Mesenchymal stem cell (in vitro differentiated cells and primary cell): ENCODE measurements around the gene ST8SIA1.

Source experiments
- DNase-seq: peaks from one replicate; pipeline ENCODE4 v3.0.0-alpha.2; 2013
- H2AFZ ChIP-seq: one replicate; pipeline ENCODE4 v1.6.1; 2013; ENCODE audit warnings: low read depth, mild to moderate bottlenecking, control low read depth, inconsistent platforms, low read length, moderate library complexity
- H2AK5ac ChIP-seq: 2 replicates; pipeline ENCODE4 v1.6.1; 2013; ENCODE audit warnings: low read length, moderate library complexity, mild to moderate bottlenecking, inconsistent platforms; ENCODE audit not compliant: severe bottlenecking
- H2BK120ac ChIP-seq: one replicate; pipeline ENCODE4 v1.6.1; 2013; ENCODE audit warnings: low read depth, mild to moderate bottlenecking, inconsistent platforms, low read length, moderate library complexity
- H2BK12ac ChIP-seq, 2 experiments: one replicate each; pipeline ENCODE4 v1.6.1; 2013; ENCODE audit warnings: inconsistent platforms in 2 of 2, low read length in 2 of 2, mild to moderate bottlenecking in 2 of 2, moderate library complexity in 2 of 2, control low read depth in 1 of 2
- H2BK15ac ChIP-seq: one replicate; pipeline ENCODE4 v1.6.1; 2013; ENCODE audit warnings: mild to moderate bottlenecking, low read depth, inconsistent platforms; ENCODE audit not compliant: poor library complexity, severe bottlenecking
- H2BK5ac ChIP-seq: 2 replicates; pipeline ENCODE4 v1.6.1; 2013; ENCODE audit warnings: low read depth, mild to moderate bottlenecking, low read length, control low read depth, inconsistent platforms; ENCODE audit not compliant: poor library complexity, severe bottlenecking
- H3K14ac ChIP-seq, 2 experiments: one replicate each; pipeline ENCODE4 v1.6.1; 2013; ENCODE audit warnings: inconsistent platforms in 2 of 2, low read length in 2 of 2, control low read depth in 1 of 2, mild to moderate bottlenecking in 1 of 2, moderate library complexity in 1 of 2
- H3K18ac ChIP-seq, 2 experiments: one replicate each; pipeline ENCODE4 v1.6.1; 2013; ENCODE audit warnings: inconsistent platforms in 2 of 2, low read length in 2 of 2, control low read depth in 1 of 2, low read depth in 1 of 2, mild to moderate bottlenecking in 1 of 2
- H3K23ac ChIP-seq, 2 experiments: one replicate each; pipeline ENCODE4 v1.6.1; 2013; ENCODE audit warnings: inconsistent platforms in 2 of 2, low read length in 2 of 2, mild to moderate bottlenecking in 2 of 2, moderate library complexity in 2 of 2, control low read depth in 1 of 2
- H3K27ac ChIP-seq: 2 replicates; pipeline ENCODE4 v1.5.1; 2013; ENCODE audit warnings: mild to moderate bottlenecking, moderate library complexity, low read length, control low read depth, inconsistent platforms; ENCODE audit not compliant: poor library complexity, severe bottlenecking
- H3K27me3 ChIP-seq, 2 experiments: 2 replicates each; pipeline versions ENCODE4 v1.6.1 to v1.7.0; 2013; ENCODE audit warnings: low read length in 2 of 2, mild to moderate bottlenecking in 2 of 2, moderate library complexity in 2 of 2, control low read depth in 1 of 2, inconsistent platforms in 1 of 2; ENCODE audit not compliant: control insufficient read depth in 1 of 2, insufficient read depth in 1 of 2
- H3K36me3 ChIP-seq, 2 experiments: 2 replicates each; pipeline versions ENCODE4 v1.6.1 to v1.7.0; 2013; ENCODE audit warnings: low read length in 2 of 2, control low read depth in 1 of 2, inconsistent platforms in 1 of 2, low read depth in 1 of 2, mild to moderate bottlenecking in 1 of 2; ENCODE audit not compliant: insufficient read depth in 2 of 2, control insufficient read depth in 1 of 2
- H3K4ac ChIP-seq, 2 experiments: one replicate each; pipeline ENCODE4 v1.6.1; 2013; ENCODE audit warnings: inconsistent platforms in 2 of 2, low read length in 2 of 2, mild to moderate bottlenecking in 2 of 2, moderate library complexity in 2 of 2, control low read depth in 1 of 2, low read depth in 1 of 2
- H3K4me1 ChIP-seq: 2 replicates; pipeline ENCODE4 v1.6.1; 2013; ENCODE audit warnings: low read depth, low read length, control low read depth; ENCODE audit not compliant: control insufficient read depth, insufficient read depth
- H3K4me2 ChIP-seq: 2 replicates; pipeline ENCODE4 v1.6.1; 2013; ENCODE audit warnings: low read length, mild to moderate bottlenecking, inconsistent platforms; ENCODE audit not compliant: poor library complexity, severe bottlenecking
- H3K4me3 ChIP-seq, 2 experiments: 2 replicates each; pipeline versions ENCODE4 v1.5.1 to v1.7.0; 2013; ENCODE audit warnings: low read length in 2 of 2, mild to moderate bottlenecking in 2 of 2, control low read depth in 1 of 2, low read depth in 1 of 2; ENCODE audit not compliant: insufficient read depth in 1 of 2
- H3K79me1 ChIP-seq: replicated peaks from 2 replicates; pipeline ENCODE4 v1.6.1; 2013; ENCODE audit warnings: mild to moderate bottlenecking, control low read depth, low read length, inconsistent platforms; ENCODE audit not compliant: poor library complexity, severe bottlenecking
- H3K9ac ChIP-seq: 2 replicates; pipeline ENCODE4 v1.7.0; 2013; ENCODE audit warnings: mild to moderate bottlenecking, low read length, moderate library complexity
- H3K9me3 ChIP-seq: 2 replicates; pipeline ENCODE4 v1.7.0; 2013; ENCODE audit warnings: mild to moderate bottlenecking, low read length; ENCODE audit not compliant: control insufficient read depth
- H4K8ac ChIP-seq: one replicate; pipeline ENCODE4 v1.6.1; 2013; ENCODE audit warnings: inconsistent platforms, mild to moderate bottlenecking, low read length, moderate library complexity
- H4K91ac ChIP-seq: one replicate; pipeline ENCODE4 v1.6.1; 2013; ENCODE audit warnings: mild to moderate bottlenecking, low read length, inconsistent platforms
- WGBS: methylation state at CpG from one replicate; pipeline ENCODE4 v1.1.7; 2013; ENCODE audit warnings: mixed read lengths; 5-methylcytosine and 5-hydroxymethylcytosine counted together

The ST8SIA1 gene

DNA sequence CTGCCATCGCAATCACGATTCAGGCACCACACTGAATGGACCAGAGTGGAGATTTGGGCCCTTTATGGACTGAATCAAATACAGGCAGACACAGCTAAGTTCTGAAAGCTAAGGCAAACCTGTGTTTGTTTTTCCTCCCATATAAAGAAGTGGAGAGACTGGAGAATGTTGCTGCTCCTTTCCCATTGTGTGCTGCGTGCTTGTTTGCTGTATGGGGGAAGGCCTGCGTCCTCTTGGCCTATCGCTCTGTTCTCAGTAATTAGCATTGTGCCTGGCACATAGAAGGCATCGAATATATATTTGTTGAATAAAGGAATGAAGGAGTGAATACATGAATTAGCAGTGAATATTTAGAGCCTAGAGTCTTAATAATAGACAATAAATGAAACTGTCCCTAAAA lies 12.4 kb downstream of the ST8SIA1 start:
- no peak overlapping the region for H2BK12ac ChIP-seq
- H3K36me3 ChIP-seq: peaks cover 0 to 6% of the 10 kb centered on the region in 2 experiments
- H3K4ac ChIP-seq: no peak overlapping the region
- H2BK5ac ChIP-seq: no peak overlapping the region
- no peak overlapping the region for H2AK5ac ChIP-seq
- no peaks in the 10 kb centered on the region for H3K9me3 ChIP-seq
- no peak overlapping the region for H3K18ac ChIP-seq
- no peak overlapping the region for H2AFZ ChIP-seq
- no peaks in the 10 kb centered on the region for H3K79me1 ChIP-seq
- H3K27ac ChIP-seq: no peak overlapping the region
- no peak overlapping the region for H3K9ac ChIP-seq
- no peak overlapping the region for H4K8ac ChIP-seq
- WGBS: 95% methylated on average over 6 of the region's 6 CpGs
- H3K4me1 ChIP-seq: peaks cover 10% of the 10 kb centered on the region
- H4K91ac ChIP-seq: no peak overlapping the region
- no peak overlapping the region for H3K4me3 ChIP-seq
- no peak for DNase-seq
- no peak overlapping the region for H3K4me2 ChIP-seq
- H3K27me3 ChIP-seq: no peaks in the 10 kb centered on the region
- H2BK120ac ChIP-seq: no peak overlapping the region
- no peak overlapping the region for H3K14ac ChIP-seq
- H3K23ac ChIP-seq: no peak overlapping the region
- no peak overlapping the region for H2BK15ac ChIP-seq

- Histone ChIP-seq H2BK12ac (no peak overlapping the region), H3K27me3 (no peaks in the 10 kb centered on the region), H4K91ac (no peak overlapping the region), H3K4me2 (no peak overlapping the region), H3K27ac (no peak overlapping the region), H3K79me1 (no peaks in the 10 kb centered on the region), H3K9me3 (no peaks in the 10 kb centered on the region), H3K4ac (no peak overlapping the region), H3K14ac (no peak overlapping the region), H3K18ac (no peak overlapping the region), H2BK15ac (no peak overlapping the region), H3K4me3 (no peak overlapping the region), H4K8ac (no peak overlapping the region), H2BK5ac (no peak overlapping the region), H3K9ac (no peak overlapping the region), H3K36me3 (peaks cover 0 to 6% of the 10 kb centered on the region in 2 experiments), H2BK120ac (no peak overlapping the region), H3K23ac (no peak overlapping the region), H2AK5ac (no peak overlapping the region), H3K4me1 (peaks cover 10% of the 10 kb centered on the region), H2AFZ (no peak overlapping the region)
- 50% methylated on average over 2 of the region's 2 CpGs for WGBS
- DNase-seq: no peak
These were observed 12.9 kb downstream of the ST8SIA1 start for GRCh38 chr12:22321638-22322037.

GRCh38 chr12:22321018-22321605 lies 13.4 kb downstream of the ST8SIA1 start:
- H3K9ac ChIP-seq: peak overlapping the region; percentile 13
- H3K23ac ChIP-seq: no peak overlapping the region

GRCh38 chr12:22318108-22318737 lies 16.3 kb downstream of the ST8SIA1 start:
- no peak overlapping the region for H3K18ac ChIP-seq
- 92% methylated on average over 3 of the region's 4 CpGs for WGBS
- H3K27ac ChIP-seq: no peak overlapping the region
- H3K9me3 ChIP-seq: no peaks in the 10 kb centered on the region
- peak overlapping the region in 1 of 2 experiments; percentile 57 for H3K4me3 ChIP-seq
- H3K9ac ChIP-seq: peak overlapping the region; percentile 63
- no peak overlapping the region for H2AFZ ChIP-seq
- H3K4ac ChIP-seq: no peak overlapping the region
- H2AK5ac ChIP-seq: no peak overlapping the region
- H3K23ac ChIP-seq: no peak overlapping the region
- H2BK120ac ChIP-seq: no peak overlapping the region
- no peaks in the 10 kb centered on the region for H3K79me1 ChIP-seq
- H2BK5ac ChIP-seq: no peak overlapping the region
- H3K4me1 ChIP-seq: peaks cover 10% of the 10 kb centered on the region
- no peak overlapping the region for H3K4me2 ChIP-seq
- H2BK15ac ChIP-seq: no peak overlapping the region
- no peak overlapping the region for H4K8ac ChIP-seq
- H4K91ac ChIP-seq: no peak overlapping the region
- H3K27me3 ChIP-seq: no peaks in the 10 kb centered on the region
- H3K14ac ChIP-seq: no peak overlapping the region
- H3K36me3 ChIP-seq: no peaks in the 10 kb centered on the region
- no peak overlapping the region for H2BK12ac ChIP-seq
- DNase-seq: peak; percentile 18

More at GRCh38 chr12:22321018-22321605, 13.4 kb downstream of the ST8SIA1 start:
- H2AFZ ChIP-seq: no peak overlapping the region
- H2BK15ac ChIP-seq: no peak overlapping the region
- H2BK120ac ChIP-seq: no peak overlapping the region
- H3K4me1 ChIP-seq: peaks cover 10% of the 10 kb centered on the region
- H4K8ac ChIP-seq: no peak overlapping the region
- peaks cover 0 to 6% of the 10 kb centered on the region in 2 experiments for H3K36me3 ChIP-seq
- no peaks in the 10 kb centered on the region for H3K9me3 ChIP-seq
- no peak overlapping the region for H4K91ac ChIP-seq
- 76% methylated on average over 10 of the region's 11 CpGs for WGBS
- H2BK5ac ChIP-seq: no peak overlapping the region
- no peak overlapping the region for H3K14ac ChIP-seq
- no peaks in the 10 kb centered on the region for H3K79me1 ChIP-seq
- H3K4me3 ChIP-seq: peak overlapping the region in 1 of 2 experiments; percentile 14
- no peak overlapping the region for H3K27ac ChIP-seq
- H3K4me2 ChIP-seq: no peak overlapping the region
- no peak overlapping the region for H2BK12ac ChIP-seq
- H2AK5ac ChIP-seq: no peak overlapping the region
- DNase-seq: no peak
- no peak overlapping the region for H3K18ac ChIP-seq
- no peaks in the 10 kb centered on the region for H3K27me3 ChIP-seq
- H3K4ac ChIP-seq: no peak overlapping the region
